GM21423 (cell line): ENCODE results near the gene ACER3.
"Not testable (repeated sequence)": the region's sequence is repeated elsewhere in the genome, so short reads cannot be mapped to it uniquely, and the experiment has no call there.

Source experiments
- ATAC-seq: cut with Tn5 transposase; IDR thresholded peaks from one replicate; pipeline ENCODE4 v1.9.1; 2021; ENCODE audit warnings: mild to moderate bottlenecking, moderate library complexity; ENCODE audit not compliant: unreplicated experiment

The ACER3 gene

DNA sequence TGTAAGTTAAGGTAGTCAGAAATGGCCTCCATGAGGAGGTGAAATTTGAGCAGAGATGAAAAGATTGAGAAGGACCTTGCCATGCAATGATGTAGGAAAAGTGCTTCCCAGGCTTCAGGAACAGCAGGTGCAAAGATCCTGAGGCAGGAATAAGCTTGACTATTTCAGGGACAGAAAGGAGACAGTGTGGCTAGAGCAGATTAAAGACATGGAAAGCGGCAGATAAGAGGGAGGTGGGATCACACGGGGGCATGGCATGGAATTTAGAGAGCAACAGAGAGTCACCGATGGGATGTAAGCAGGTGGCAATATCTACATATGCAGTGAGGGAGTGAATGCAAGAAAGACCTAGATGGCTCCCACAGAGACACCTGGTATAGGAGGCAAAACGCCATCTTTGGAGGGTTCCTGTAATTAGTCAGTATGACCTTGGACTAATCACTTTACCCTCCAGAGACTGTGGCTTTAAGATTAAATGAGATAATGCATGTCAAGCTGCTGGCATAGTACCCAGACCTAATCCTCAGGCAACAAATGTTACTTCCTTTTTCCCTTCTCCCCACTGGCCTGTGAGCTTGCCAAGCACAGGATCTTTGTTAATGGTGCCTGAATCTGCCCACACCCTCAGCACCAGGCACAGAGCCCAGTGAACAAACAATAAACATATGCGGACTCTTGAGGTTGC, 24.6 kb upstream of the ACER3 start:
- ATAC-seq, result no peak

DNA sequence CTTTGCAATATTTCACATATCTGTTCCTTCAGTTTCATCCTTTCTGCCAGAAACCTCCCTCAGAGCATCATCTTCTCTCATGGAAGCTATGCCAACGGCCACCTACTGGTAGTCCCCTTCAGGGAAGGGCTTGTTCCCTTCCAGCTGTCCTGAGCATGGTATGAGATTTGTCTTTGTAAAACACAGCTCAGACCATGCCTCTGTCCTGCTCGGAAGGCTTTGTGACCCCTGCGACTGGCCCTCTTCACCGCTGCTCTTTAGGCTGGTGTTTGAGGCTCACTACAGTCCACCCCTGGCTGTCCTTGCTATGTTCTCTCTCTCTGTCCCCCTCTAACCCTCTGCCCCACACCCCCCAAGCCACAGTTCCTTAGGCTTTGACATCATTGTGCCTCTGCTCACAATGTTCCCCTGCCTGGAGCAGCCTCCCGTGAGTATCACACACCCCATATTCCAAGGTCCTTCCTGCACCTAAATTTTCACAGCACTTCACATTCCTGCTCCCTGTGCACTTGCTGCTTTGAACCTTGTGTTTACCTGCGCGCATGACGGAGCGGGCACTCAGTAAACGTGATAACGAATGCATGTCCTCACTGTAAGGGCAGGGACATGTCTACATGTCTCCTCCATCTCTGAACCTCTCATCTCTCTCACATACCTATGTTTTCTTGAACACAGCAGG, 24.0 kb upstream of the ACER3 start:
- ATAC-seq, result no peak

DNA sequence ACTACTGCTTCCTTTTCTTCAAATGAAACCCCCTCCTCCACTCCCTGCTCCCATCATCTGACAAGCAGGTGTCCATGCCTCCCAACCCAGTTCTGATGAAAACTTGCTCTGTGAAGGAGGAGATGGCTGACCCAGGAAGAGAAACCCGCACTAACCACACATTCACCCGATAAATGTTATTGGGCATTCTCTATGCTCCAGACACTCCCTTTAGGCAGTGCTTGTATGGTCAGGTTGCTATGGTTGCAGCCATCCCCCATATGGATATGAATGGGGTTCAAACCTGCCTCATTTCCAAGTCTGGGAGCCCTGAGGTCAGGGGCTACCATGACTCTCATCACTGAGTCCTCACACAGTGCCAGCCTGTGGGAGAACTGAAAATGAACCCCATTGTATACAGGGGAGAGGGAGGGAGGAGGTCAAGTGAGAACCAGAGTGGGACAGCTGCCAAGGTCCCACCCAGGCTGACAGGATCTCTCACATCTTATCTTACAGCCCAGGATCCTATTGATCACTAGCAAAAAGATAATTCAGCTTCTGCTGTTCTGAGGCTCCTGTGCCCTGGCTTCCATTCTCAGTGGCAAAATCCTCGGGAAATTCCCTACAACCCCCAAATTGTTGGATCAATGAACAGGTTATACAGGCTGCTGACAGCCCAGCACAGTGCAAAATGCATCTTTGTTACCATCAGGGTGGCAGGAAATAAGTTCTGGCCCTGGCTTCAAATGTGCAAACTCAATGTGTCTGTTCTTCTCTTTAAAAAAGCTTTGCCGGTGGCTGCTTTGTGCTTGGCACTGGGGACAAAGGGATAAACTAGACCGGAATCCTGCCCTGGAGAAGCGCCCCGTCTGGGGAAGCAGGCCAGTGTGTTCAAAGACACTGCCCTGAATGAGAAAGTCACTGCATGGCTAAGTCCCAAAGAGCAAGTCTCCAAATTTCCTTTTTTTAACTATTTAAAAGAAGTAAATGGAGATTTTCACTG, 22.7 kb upstream of the ACER3 start:
- ATAC-seq, result no peak

DNA sequence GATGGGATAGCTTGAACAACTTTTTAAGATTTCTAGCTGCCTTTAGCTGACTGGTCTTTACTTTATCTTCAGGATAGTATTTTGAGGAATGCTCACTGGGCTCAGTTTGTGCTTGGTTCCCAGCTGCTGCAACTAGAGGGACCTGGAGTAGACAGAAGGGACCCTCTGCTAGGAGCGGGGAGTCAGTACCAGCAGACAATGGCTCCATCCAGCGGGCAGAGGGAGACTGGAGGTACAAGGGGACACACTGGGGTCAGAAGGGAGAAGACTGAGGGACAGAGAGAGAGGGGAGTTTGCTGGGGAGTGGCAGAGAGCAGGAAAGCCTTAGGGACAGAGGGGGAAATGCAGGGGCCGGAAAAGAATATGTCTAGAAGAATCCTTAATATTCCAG, 22.0 kb upstream of the ACER3 start:
- no peak for ATAC-seq

DNA sequence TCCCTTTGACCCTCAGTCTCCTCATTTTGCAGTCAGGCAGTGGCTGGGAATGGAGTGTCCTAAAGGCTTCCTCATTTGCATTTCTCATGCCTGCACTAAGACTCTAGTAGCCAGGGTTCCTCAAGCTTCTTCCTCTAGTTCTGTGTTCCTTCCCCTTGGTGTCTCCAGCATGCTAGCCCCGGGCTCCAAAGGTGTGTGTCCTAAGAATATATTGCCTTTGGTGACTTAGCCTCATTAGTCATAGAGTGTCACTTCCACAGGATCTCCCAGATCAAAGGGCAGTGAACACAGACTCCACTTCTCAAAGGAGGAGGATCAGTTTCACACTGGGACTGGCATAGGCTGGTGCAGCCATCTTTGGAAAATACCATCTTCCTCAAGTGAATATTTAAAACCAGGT, 21.4 kb upstream of the ACER3 start:
- ATAC-seq, result no peak

DNA sequence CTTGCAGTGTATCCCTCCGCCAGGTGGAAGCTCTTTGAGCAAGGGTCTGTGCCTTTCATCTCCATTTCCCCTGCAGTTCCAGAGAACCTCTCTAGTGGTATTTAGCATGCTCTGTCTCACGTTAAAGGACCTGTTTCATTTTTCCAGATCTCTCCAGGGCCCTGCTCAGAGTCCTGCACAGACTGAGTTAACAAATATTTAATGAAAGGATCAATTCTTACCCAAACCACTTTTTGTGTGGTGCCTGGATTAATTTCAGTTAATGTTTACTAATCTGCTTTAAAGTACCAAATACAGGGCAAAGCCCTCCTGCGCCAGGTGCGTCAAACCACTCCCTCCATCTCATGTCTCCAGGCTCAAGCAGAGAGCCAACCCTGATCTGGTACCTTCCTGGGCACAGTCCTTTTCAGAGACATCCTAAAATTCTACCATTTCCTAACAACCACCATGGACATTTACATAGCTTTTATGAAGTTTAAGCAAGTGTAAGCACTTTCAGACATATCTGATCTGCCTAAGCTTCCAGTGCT, 18.7 kb upstream of the ACER3 start:
- no peak for ATAC-seq

DNA sequence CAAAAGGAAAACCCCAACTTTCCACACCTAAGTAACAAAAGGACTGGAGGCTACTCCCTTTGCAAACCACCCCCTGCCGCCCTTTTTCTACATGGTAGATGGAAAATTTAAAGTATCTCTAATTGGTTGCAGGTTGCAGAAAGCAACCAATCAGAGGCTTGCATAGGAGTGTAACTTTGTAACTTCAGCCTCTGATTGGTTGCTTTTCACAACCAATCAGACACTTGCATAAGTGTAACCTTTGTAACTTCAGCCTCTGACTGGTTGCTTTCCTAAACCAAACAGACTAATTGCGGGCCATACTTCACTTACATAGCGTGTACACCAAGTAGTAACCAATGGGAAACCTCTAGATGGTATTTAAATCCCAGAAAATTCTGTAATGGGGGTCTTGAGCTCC, 16.8 kb upstream of the ACER3 start:
- no peak for ATAC-seq

DNA sequence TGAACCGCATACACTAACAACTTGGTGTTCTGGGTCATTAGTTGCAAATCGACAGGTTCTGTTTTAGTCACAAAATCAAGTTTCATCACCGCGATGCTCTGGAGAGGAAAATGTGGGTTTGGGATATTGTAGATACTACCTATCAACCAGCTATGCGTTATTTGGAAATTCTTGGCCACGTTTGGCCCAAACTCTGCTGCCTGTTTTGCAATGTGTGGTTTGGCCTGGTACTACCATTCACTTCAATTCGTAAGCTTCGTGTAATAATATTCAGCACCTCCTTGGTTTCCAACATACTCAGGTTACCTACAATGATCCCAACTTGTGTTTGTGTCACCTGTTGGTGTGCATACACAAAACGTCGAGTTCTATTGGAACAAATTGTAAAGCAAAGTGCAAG, 16.2 kb upstream of the ACER3 start:
- ATAC-seq, result no peak

DNA sequence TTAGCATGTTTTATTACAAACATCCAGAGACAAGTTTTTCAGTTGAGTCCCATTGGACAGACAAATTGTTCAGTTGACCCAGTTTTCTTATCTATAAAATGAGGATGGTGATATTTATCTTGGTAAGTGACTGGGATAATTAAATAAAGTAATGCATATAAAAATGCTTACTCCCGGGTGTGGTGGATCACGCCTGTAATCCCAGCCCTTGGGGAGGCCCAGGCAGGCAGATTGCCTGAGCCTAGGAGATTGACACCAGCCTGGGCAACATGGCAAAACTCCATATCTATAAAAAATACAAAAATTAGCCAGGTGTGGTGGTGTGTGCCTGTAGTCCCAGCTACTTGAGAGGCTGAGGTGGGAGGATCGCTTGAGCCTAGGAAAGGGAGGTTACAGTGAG, 15.6 kb upstream of the ACER3 start:
- ATAC-seq, result no peak

DNA sequence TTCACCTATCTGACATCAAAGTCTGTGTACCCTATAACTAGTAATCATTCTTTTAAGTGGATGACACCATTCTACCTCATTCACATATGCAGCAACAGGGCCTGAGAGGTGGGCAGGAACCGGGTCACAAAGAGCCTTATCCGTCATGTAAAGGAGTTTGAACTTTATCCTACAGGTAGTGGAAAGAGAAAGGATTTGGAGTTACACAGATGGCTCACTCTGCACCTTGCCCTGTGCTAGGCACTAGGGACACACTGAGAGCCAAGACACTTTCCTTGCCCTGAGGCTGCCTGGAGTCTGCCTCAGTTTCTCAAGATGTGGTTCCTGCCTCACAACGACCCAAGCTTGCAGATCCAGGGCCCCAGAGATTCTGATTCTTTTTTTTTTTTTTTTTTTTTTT, 14.3 kb upstream of the ACER3 start:
- no peak for ATAC-seq

DNA sequence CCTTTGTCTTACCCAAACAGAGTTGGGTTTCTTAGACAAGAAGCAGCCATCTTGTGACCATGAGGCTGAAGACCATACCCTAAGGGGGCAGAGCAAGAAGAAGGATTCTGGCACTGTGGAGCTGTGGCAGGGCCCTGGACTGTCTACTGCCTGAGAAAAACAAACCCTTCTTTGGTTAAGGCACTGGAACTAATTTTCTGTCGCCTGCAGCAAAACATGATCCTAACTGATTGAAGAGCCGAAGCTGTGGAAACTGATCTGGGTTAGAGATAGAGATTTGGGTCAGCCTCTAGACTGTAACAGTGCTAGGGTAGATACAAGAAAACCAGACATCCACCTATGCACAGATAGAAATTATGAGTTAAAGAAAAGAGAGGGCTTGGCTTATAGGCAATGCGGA, 11.3 kb upstream of the ACER3 start:
- no peak for ATAC-seq

DNA sequence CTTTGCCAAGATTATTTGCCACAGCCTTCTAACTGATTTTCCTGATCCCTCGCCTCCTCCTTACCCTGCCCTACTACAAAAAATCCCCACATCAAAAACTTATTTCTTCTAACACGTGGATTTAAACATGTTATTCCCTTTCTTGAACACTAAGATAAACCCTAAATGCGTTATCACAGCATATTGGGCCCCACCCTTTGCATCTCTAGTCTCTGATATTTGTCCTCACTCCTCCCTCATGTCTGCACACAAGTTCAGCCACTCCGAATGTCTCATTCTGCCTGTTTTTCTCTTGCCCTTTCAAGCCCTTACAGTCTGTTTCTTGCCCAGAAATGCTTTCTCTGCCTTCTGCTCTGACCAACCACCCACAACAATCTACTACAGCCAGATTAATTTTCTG, 10.6 kb upstream of the ACER3 start:
- no peak for ATAC-seq

DNA sequence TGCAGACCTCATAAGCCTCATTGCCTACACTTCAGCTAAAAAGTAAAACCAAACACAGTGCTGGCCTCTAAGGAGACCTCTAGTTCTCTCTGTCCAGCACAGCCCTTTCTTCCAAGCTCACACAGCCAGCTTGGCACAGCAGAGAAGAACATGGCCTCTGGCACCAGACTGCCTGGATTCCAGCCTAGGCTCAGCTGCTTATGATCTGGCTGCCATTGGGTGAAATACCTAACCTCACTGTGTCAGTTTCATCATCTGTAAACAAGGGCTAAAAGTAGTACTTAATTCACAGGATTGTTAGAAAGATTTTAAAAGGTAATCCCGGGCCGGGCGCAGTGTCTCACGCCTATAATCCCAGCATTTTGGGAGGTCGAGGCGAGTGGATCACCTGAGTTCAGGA, 9.9 kb upstream of the ACER3 start:
- ATAC-seq, result no peak

DNA sequence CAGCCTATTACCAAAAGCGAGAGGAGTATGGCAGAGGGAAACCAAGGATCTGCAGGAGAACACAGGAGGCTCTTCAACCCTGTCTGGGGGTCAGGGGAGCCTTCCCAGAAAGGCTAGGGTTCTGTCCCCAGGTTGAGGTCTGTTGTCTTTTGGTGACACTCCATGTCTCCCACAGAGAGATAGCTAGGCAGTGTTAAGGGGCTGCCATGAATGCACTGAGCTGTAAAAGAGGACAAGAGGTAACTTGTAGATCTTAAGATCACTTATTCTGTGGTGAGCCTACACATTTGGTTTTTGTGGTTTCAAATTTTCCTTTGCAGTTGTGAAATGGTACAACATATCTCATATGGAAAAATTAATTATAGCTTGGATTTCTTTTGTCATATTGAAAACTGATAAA, 6.0 kb upstream of the ACER3 start:
- no peak for ATAC-seq

DNA sequence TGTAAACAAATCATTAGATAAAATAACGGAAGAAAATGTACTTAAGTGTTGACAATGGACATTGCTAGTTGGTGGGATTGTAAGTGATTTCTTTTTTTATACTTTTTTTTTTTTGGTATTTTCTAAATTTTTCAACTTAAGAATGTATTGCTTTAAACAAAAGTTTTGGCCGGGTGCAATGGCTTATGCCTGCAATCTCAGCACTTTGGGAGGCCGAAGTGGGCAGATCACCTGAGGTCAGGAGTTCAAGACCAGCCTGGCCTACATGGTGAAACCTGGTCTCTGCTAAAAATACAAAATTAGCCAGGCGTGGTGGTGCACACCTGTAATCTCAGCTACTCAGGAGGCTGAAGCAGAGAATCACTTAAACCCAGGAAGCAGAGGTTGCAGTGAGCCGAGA, 5.0 kb upstream of the ACER3 start:
- not testable (repeated sequence) for ATAC-seq

DNA sequence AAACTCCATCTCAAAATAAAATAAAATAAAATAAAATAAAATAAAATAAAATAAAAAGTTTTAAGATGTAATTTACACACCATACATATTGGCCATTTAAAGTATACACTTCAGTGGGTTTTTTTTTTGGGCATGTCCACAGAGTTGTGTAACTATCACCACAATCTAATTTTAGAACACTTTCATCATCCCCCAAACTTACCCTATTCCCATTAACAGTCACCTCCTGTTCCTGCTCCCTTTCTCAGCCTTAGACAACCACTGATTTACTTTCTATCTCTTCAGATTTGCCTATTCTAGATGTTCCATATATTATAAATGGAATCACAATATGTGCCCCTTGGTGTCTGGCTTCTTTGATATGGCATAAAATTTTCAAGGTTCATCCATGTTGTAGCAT, 4.6 kb upstream of the ACER3 start:
- ATAC-seq, result no peak

DNA sequence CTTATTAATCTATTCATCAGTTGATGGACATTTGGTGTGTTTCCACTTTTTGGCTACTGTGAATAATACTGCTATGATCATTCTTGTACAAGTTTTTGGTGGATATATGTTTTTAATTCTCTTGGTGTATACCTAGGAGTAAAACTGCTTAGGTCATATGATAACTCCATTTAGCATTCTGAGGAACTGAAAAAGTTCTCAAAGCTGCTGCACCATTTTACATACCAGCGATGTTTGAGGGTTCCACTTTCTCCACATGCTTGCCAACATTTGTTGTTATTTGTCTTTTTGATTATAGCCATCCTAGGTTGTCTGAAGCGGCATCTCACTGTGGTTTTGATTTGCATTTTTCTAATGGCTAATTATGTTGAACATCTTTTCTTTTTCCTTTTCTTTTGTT, 4.1 kb upstream of the ACER3 start:
- no peak for ATAC-seq

DNA sequence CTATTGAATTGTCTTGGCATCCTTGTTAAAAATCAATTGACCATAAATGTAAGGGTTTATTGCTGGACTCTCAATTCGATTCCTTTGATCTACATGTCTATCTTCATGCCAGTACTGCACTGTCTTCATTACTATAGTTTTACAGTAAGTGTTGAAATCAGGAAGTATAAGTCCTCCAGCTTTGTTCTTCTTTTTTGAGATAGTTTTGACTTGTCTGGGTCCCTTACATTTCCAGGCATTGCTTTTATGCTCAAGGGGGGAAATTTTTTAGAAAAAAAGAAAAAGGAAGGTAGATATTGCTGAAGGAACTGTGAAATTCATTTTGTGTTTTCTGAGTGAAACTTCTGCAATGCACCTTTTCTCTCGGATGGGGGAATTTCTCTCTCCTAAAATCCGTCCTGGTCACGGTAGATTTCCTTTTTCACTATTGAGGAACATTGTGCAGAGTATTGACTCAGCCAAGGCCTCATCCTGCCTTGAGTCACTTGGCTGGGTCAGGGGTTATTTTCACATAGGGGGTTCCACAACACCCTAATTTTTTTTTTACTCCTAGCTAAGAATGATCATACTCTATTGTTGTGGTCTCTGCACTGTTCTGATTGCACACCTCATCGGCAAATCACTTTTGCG, 2.8 kb upstream of the ACER3 start:
- ATAC-seq, result no peak

DNA sequence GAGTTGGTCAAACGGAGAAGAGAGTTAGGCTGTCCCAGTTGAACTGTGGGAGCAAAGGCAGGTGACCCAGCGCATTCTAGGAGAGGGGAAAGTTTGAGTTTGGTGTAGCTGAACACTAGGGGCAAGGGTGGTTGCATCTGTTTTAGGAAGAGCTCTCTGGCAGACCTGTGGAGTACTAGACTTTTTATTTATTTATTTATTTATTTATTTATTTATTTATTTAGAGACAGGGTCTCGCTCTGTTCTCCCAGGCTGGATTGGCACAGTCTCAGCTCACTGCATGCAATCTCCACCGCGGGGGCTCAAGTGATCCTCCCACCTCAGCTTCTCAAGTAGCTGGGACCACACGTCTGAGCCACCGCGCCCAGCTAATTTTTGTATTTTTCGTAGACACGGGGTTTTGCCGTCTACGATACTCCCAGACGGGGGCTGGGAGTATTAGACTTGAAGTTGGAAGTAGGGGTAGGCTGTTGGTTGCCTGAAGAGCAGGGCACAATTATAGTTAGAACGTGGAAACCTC, 950 bp upstream of the ACER3 start:
- ATAC-seq, result no peak

DNA sequence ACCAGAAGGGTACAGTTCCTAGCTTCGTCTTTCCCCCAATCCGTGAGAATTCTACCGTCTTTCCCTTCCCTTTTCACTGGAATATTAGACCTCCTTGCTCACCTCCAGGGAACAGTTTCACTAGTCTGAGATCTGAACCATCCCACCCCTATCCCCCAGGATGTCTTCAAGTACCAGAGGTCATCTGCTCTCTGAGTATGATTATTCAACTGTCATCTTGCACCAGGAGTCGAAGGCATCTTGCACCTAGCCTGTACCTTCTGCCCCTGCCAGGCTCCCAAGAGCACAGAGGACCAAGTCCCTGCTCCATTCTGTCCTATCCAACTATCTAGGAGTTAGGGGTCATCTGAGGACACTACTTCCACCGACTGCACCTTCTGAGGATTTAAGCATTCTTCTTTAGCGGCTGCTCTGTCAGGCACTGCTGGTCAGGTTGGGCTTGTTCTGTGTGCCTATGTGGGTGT, 804 bp downstream of the ACER3 start:
- no peak for ATAC-seq

DNA sequence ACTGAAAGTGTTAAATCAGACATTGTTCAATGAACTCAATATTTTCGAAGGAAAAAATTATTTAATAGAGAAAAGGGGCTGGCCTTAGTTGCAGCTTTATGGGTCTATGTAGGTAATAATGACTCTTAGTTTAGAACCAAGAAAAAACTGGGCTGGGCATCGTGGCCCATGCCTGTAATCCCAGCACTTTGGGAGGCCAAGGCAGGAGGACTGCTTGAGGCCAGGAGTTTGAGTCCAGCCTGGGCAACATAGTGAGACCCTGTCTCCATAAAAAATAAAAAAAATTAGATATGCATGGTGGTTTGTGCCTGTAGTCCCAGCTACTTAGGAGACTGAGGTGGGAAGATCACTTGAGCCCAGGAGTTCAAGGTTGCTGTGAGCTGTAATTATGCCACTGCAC, 2.1 kb downstream of the ACER3 start:
- ATAC-seq, result not testable (repeated sequence)
